Right lobe of liver (tissue), 4 donors: ENCODE results near the gene AIFM2.

Experiments used
- POLR2A ChIP-seq: fragments of 450-650 bp; IDR thresholded peaks from one replicate; pipeline ENCODE4 v1.6.1; 2017; ENCODE audit warnings: antibody characterized with exemption, mild to moderate bottlenecking
- TF ChIP-seq, protein P1 (sequence below), 4 donors: fragments of 200-600 bp in 3 of 4; fragments of 450-650 bp in 1 of 4; IDR thresholded peaks; one replicate each; pipeline versions ENCODE4 v1.5.1 to v1.8.0; 2016 to 2022; ENCODE audit warnings: antibody characterized with exemption in 4 of 4, mild to moderate bottlenecking in 2 of 4
- donor health status: DM: no; HTN: no; CAD: no.
- donor health status: DM: no; HTN: no; CAD: no.
- donor health status: DM: no; HTN: yes; CAD: no.

GRCh38 chr10:70135046-70135445 is 2.4 kb upstream of the AIFM2 start:
- TF ChIP-seq, protein P1, sequence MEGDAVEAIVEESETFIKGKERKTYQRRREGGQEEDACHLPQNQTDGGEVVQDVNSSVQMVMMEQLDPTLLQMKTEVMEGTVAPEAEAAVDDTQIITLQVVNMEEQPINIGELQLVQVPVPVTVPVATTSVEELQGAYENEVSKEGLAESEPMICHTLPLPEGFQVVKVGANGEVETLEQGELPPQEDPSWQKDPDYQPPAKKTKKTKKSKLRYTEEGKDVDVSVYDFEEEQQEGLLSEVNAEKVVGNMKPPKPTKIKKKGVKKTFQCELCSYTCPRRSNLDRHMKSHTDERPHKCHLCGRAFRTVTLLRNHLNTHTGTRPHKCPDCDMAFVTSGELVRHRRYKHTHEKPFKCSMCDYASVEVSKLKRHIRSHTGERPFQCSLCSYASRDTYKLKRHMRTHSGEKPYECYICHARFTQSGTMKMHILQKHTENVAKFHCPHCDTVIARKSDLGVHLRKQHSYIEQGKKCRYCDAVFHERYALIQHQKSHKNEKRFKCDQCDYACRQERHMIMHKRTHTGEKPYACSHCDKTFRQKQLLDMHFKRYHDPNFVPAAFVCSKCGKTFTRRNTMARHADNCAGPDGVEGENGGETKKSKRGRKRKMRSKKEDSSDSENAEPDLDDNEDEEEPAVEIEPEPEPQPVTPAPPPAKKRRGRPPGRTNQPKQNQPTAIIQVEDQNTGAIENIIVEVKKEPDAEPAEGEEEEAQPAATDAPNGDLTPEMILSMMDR (IDR thresholded peaks at IDR 0.05): no peak
- no peak for TF ChIP-seq POLR2A
